Bone marrow (tissue), 2 donors: ENCODE results near the gene SH3BP1.
"Not testable (repeated sequence)": the region's sequence is repeated elsewhere in the genome, so short reads cannot be mapped to it uniquely, and the experiment has no call there.

ENCODE experiments used
- DNase-seq, 2 donors: peaks; one replicate each; lab custom pipeline; 2025; lab: John Stamatoyannopoulos, UW

Gene SH3BP1

DNA sequence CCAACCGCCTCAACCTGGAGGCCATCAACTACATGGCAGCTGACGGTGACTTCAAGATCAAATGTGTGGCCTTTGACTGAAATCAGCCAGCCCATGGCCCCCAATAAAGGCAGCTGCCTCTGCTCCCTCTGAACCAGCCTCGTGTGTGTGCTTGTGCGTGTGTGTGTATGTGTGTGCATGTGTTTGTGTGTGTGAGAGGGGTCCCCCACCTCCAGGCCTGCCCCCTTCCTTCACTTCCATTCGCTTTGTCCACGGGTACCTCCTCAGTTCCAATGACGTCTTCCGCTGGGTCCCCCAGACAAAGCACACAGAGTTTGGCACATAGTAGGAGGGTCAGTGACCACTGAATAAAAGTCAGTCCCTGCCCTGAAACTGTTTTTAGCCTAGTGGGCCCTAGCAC is 40.2 kb downstream of the SH3BP1 start:
- DNase-seq = no peak

DNA sequence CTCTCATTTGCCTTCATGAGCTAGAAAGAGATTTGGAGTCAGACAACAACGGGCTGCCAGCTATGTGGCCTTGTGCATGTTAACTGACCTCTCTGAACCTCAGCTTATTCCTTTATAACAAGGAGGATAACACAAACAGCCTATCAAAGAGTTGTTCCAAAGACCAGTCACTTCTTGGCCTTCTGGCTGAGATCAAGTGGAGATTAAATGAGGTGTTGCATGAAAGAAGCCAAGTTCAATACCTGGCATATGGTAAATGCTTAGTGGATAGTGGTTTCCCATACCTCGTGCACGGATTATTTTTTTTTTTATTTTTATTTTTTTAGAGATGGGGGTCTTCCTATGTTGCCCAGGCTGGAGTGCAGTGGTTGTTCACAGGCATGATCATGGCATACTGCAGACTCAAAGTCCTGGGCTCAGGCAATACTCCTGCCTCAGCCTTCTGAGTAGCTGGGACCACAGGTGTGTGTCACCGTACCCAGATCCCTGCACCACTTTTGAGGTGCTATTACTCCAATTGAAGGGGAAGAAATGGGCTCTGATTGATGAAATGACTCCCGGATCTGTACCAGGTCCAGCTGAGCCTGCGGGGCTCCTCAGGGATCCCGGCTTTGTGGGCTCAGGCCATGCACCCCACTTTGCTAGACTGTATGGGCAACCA is 40.9 kb downstream of the SH3BP1 start:
- no peak for DNase-seq

- DNase-seq = no peak
These were observed 41.5 kb downstream of the SH3BP1 start for GRCh38 chr22:37681001-37681424.

GRCh38 chr22:37681556-37682049 is 42.1 kb downstream of the SH3BP1 start:
- peak; percentile 37 to 39 for DNase-seq

DNA sequence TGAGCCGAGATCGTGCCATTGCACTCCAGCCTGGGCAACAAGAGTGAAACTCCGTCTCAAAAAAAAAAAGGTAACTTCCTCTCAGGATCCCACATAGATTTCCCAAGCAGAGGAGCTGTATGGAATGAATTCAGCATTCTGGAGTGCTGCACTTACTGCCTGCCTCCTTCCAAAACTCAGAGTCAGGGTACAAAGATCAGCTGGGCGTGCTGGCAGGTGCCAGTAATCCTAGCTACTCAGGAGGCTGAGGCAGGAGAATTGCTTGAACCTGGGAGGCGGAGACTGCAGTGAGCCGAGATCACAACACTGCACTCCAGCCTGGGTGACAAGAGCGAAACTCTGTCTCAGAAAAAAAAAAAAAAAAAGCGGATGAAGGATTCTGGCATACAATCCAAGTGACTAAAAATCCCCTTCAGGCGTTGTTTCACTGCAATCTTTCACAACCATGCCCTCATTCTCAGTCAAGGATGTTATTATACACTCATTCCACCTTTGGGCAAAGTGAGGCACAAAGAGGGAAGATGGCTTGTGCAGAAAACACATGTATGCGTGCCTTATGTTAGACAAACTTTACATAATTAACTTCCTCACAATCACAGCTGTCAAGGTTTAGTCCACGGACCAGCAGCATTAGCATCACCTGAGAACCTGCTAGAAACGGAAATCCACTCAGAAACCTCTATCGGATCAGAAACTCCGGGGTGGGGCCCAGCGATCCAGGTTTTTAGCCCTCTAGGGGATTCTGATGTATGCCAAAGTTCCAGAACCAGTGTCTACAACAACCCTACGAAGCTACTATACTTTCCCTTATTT is 45.5 kb downstream of the SH3BP1 start:
- no peak for DNase-seq

DNA sequence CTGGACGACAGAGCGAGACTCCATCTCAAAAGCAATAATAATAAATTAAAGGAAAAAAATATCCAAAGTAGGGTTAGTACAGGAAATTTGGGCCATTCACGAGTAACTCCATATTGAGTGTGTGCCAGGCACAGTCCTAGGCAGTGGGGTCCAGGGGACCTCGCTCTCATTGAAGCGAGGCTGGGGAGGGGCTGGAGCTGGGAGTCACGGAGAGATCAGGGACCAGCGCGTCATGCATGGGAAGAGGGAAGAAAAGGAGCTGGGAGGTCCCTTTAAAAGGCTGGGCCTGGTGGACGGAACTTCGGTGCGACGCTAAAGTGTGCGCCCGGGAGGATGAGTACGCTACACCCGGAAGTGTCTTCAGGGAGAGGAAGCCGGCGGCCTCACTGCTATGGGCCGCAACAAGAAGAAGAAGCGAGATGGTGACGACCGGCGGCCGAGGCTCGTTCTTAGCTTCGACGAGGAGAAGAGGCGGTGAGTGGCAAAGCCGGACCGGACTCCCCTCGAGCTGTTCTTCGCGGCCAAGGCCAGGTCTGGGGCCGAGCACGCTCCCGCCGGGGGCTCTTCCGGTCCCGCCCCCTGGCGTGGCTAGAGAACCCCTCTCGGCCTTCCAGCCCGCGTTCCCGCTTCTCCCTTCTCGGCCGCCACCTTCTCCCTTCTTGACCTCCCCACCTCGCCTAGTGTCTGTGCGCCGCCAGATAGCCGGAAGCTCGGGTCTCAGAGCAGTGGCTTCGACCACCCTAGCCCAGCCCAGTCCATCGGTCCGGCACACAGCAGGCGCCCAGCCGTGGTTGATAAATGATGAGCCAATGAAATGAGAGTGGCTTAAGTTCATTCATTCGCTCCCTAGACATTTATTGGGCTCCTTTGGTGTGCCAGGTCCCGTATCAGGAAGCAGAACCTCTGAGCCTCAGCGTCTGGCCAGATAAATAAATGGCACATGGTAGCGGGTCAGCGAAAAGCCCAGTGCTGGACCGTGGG is 46.8 kb downstream of the SH3BP1 start, which contains the start of gene NOL12:
NOL12 (plus strand) TSS at position 342 of the 981 bp plus-strand sequence; CDS start at position 392, 50 bp downstream.
- peak; percentile 58 to 86 for DNase-seq

- DNase-seq = no peak
These were observed 50.9 kb downstream of the SH3BP1 start for GRCh38 chr22:37690407-37690806.

DNA sequence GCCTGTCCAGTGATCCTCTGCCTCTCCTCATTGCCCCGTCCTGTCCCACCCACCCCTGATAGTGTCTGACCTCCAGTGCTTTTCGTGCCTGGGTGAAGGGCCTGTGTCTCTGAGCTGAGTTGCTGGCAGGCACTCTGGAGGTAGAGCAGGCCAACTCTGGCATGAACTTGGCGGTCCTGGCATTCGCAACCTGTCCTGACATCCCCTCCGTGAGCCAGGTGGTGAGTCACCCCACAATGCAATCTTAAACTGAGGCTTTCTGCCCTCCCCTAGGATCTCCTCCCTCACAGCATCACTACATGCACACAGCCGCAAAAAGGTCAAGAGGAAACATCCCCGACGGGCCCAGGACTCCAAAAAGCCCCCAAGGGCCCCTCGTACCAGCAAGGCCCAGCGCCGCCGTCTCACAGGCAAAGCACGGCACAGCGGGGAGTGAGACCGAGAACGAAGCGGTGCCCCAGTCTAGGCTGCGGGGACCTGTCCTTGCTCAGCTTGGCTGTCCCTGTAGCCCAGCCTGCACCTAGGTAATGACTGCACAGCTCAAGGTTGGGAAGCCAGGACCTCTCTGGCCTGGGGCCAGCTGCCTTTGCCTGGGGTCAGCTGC is 51.5 kb downstream of the SH3BP1 start:
- DNase-seq = no peak

- DNase-seq = no peak
These were observed 53.3 kb downstream of the SH3BP1 start for GRCh38 chr22:37692627-37693285.

DNA sequence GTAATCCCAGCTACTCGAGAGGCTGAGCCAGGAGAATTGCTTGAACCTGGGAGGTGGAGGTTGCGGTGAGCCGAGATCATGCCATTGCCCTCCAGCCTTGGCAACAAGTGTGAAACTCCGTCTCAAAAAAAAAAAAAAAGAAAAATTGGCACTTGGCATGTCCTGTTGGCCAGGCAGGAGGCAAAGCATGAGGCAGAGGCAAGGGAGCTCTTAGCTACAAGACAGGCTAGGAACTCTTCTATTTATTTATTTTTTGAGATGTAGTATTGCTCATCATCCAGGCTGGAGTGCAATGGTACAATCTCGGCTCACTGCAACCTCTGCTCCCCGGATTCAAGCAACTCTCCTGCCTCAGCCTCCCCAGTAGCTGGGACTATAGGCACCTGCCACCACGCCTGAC is 54.7 kb downstream of the SH3BP1 start:
- DNase-seq = not testable (repeated sequence)

GRCh38 chr22:37696260-37696656 is 56.8 kb downstream of the SH3BP1 start:
- DNase-seq = not testable (repeated sequence)

GRCh38 chr22:37696657-37697537 is 57.4 kb downstream of the SH3BP1 start, which contains the start of gene TRIOBP:
TRIOBP (plus strand) TSS chr22:37697048; CDS start chr22:37701366, 4,318 bp downstream.
- DNase-seq = peak; percentile 62 to 92

GRCh38 chr22:37697538-37697835 is 58.0 kb downstream of the SH3BP1 start:
- DNase-seq = no peak

DNA sequence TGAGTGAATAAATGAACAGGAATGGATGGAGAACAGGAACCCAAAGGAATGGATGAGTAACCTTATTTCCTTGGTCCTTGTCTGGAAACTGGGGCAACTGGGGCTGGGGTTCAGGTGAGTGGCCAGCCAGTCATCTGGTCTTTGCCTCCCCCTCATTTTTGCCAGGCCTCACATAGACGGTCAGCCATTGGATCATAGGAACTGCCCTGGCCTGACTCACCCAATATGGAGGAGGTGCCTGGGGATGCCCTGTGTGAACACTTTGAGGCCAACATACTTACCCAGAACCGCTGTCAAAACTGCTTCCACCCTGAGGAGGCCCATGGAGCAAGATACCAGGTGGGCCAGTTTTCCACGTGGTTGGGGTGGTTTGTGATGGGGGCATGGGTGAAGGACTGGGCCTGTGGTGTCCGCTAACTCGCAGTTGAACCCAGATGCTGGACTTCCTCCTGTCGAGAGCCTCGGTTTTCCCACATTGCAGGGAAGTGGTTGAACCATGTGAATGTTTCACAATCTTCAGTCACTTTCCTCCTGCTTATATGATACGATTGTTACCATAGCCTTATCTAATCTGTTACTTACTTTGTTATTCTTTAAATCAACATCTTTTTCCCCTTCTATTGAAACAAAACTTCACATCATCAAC is 61.8 kb downstream of the SH3BP1 start:
- DNase-seq = peak in 1 of 2 donors; percentile 16

DNA sequence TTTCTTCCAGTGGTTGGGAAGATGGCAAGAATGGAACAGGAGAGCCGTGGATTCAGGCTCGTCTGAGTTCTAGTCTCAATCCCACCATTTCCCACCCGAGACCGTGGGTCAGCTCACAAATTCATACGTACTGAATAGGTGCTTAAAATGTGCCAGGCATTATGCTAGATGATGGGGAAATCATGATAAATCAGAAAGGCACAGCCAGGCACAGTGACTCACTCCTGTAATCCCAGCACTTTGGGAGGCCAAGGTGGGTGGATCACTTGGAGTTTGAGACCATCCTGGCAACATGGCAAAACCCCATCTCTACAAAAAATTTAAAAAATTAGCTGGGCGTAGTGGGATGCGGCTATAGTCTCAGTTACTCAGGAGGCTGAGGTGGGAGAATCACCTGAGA is 64.4 kb downstream of the SH3BP1 start:
- DNase-seq = no peak

DNA sequence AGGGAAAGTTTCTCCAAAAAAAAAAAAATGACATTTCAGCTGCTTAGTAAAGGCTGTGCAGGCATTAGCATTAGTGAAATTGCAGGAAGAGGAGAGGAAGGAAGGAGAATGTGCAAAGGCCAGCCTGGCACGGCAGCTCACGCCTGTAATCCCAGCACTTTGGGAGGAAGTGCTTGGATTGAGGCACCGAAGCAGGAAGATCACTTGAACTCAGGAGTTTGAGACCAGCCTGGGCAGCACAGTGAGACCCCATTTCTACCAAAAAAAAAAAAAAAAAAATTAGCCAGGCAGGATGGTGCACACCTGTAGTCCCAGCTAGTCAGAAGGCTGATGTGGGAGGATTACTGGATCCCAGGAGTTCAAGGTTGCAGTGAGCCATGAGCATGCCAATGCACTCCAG is 65.2 kb downstream of the SH3BP1 start:
- no peak for DNase-seq

GRCh38 chr22:37705205-37705604 is 65.7 kb downstream of the SH3BP1 start:
- no peak for DNase-seq
